SK-N-SH (cell line): ENCODE results near the gene GPR87. TPM values are rescaled to one million over a fixed set of nuclear protein-coding genes. Genes with fewer than 3 reads are reported as not detected.

Experiments used
- CTCF ChIA-PET: fragments of 300-600, 350-600 bp; formaldehyde crosslinking; extraction: SDS; loops from one replicate; lab custom pipeline; 2021; lab: Yijun Ruan, JAX
- POLR2A ChIA-PET: fragments of 350-600 bp; sonication (Branson Sonifier 250); formaldehyde crosslinking; extraction: SDS; loops from one replicate; lab custom pipeline; 2020; ENCODE audit warnings: antibody characterized with exemption, inconsistent platforms; lab: Yijun Ruan, JAX
- DNase-seq: peaks from one replicate; pipeline ENCODE4 v3.0.0; 2012
- H2AFZ ChIP-seq: fragments of 200-600 bp; sonication (generic); 2 replicates; pipeline ENCODE4 v1.8.1; 2016; ENCODE audit warnings: antibody characterized with exemption, mild to moderate bottlenecking, low read depth
- H3F3A ChIP-seq: fragments of 200-600 bp; sonication (generic); replicated peaks from 2 replicates; pipeline ENCODE3; 2016; ENCODE audit warnings: antibody characterized with exemption, mild to moderate bottlenecking; ENCODE audit not compliant: insufficient read depth
- H3K27ac ChIP-seq, 2 experiments: fragments of 200-500 bp in 1 of 2; fragments of 200-600 bp in 1 of 2; sonication (Bioruptor generic) in 1 of 2; sonication (generic), shearing (Covaris generic) in 1 of 2; 2 replicates each; pipeline versions ENCODE4 v1.5.1 to v1.6.1; 2014 to 2016; ENCODE audit warnings: low read depth in 2 of 2, inconsistent platforms in 1 of 2, low read length in 1 of 2, mild to moderate bottlenecking in 1 of 2, mixed read lengths in 1 of 2
- H3K27me3 ChIP-seq: fragments of 200-600 bp; sonication (generic), shearing (Covaris generic); 2 replicates; pipeline ENCODE4 v1.6.1; 2016; ENCODE audit warnings: mixed run types; ENCODE audit not compliant: insufficient read depth
- H3K36me3 ChIP-seq, 2 experiments: fragments of 200-500 bp in 1 of 2; fragments of 200-600 bp in 1 of 2; sonication (Bioruptor generic) in 1 of 2; sonication (generic) in 1 of 2; replicated peaks in 1 of 2; 2 replicates each; pipeline versions ENCODE3 to v1.5.1; 2014 to 2016; ENCODE audit warnings: low read length in 1 of 2, mild to moderate bottlenecking in 1 of 2; ENCODE audit not compliant: insufficient read depth in 2 of 2, control insufficient read depth in 1 of 2
- H3K4me1 ChIP-seq, 2 experiments: fragments of 200-500 bp in 1 of 2; fragments of 200-600 bp in 1 of 2; sonication (Bioruptor generic) in 1 of 2; sonication (generic), shearing (Covaris generic) in 1 of 2; 2 replicates each; pipeline versions ENCODE4 v1.5.1 to v1.6.1; 2014 to 2016; ENCODE audit warnings: low read depth in 1 of 2, low read length in 1 of 2, mixed run types in 1 of 2; ENCODE audit not compliant: insufficient read depth in 2 of 2, control insufficient read depth in 1 of 2
- H3K4me2 ChIP-seq: fragments of 200-600 bp; sonication (generic), shearing (Covaris generic); 2 replicates; pipeline ENCODE4 v1.6.1; 2017; ENCODE audit warnings: mixed run types
- H3K4me3 ChIP-seq, 2 experiments: fragments of 200-500 bp in 1 of 2; fragments of 200-600 bp in 1 of 2; sonication (Bioruptor generic) in 1 of 2; sonication (generic), shearing (Covaris generic) in 1 of 2; 2 replicates each; pipeline versions ENCODE4 v1.5.1 to v1.8.1; 2014 to 2016; ENCODE audit warnings: low read depth in 2 of 2, inconsistent platforms in 1 of 2, low read length in 1 of 2, mild to moderate bottlenecking in 1 of 2, mixed read lengths in 1 of 2, moderate library complexity in 1 of 2
- H3K79me2 ChIP-seq: fragments of 200-600 bp; sonication (generic); 2 replicates; pipeline ENCODE4 v1.8.1; 2017; ENCODE audit warnings: mild to moderate bottlenecking; ENCODE audit not compliant: insufficient read depth
- H3K9ac ChIP-seq: fragments of 200-600 bp; sonication (generic); 2 replicates; pipeline ENCODE4 v1.6.1; 2017; ENCODE audit warnings: mixed run types
- H3K9me2 ChIP-seq: fragments of 200-600 bp; sonication (generic); 2 replicates; pipeline ENCODE4 v1.6.1; 2017; ENCODE audit warnings: mixed run types
- H3K9me3 ChIP-seq: fragments of 200-600 bp; sonication (generic); 2 replicates; pipeline ENCODE4 v1.6.1; 2017; ENCODE audit warnings: mixed run types, mild to moderate bottlenecking, moderate library complexity
- H4K20me1 ChIP-seq: fragments of 200-600 bp; sonication (generic); 2 replicates; pipeline ENCODE4 v1.6.1; 2017; ENCODE audit warnings: mild to moderate bottlenecking, mixed run types; ENCODE audit not compliant: insufficient read depth
- EZH2phosphoT487 ChIP-seq: fragments of 200-600 bp; sonication (generic); IDR thresholded peaks from 2 replicates; pipeline ENCODE4 v1.6.1; 2017; ENCODE audit warnings: low read depth, mixed run types, mild to moderate bottlenecking, antibody characterized with exemption, moderate library complexity, borderline replicate concordance
- FOSL2 ChIP-seq: IDR thresholded peaks from 2 replicates; pipeline ENCODE4 v1.4.0; 2012; ENCODE audit warnings: low read depth, mild to moderate bottlenecking, moderate library complexity, borderline replicate concordance
- FOXM1 ChIP-seq: IDR thresholded peaks from 2 replicates; pipeline ENCODE4 v1.4.0; 2012; ENCODE audit warnings: low read depth, mild to moderate bottlenecking
- GATA2 ChIP-seq: sonication (generic); formaldehyde crosslinking; IDR thresholded peaks from 2 replicates; pipeline ENCODE4 v1.5.0; 2020; ENCODE audit warnings: mild to moderate bottlenecking, missing genetic modification reagents
- MXI1 ChIP-seq: IDR thresholded peaks from 2 replicates; pipeline ENCODE4 v1.6.1; 2012; ENCODE audit warnings: mild to moderate bottlenecking, low read depth, low read length, improper control_type of control experiment
- NFIC ChIP-seq: IDR thresholded peaks from 2 replicates; pipeline ENCODE4 v1.4.0; 2012; ENCODE audit warnings: borderline replicate concordance
- POLR2AphosphoS5 ChIP-seq: IDR thresholded peaks from 2 replicates; pipeline ENCODE4 v1.6.1; 2012; ENCODE audit warnings: low read depth, low read length
- RAD21 ChIP-seq: IDR thresholded peaks from 2 replicates; pipeline ENCODE4 v1.6.1; 2012; ENCODE audit warnings: mild to moderate bottlenecking, low read length
- RCOR1 ChIP-seq: fragments of 150-350 bp; IDR thresholded peaks from 2 replicates; pipeline ENCODE4 v1.6.1; 2017; ENCODE audit warnings: antibody characterized with exemption, low read length
- RFX5 ChIP-seq: IDR thresholded peaks from 2 replicates; pipeline ENCODE4 v1.6.1; 2012; ENCODE audit warnings: mild to moderate bottlenecking, improper control_type of control experiment, low read length
- RXRA ChIP-seq: IDR thresholded peaks from 2 replicates; pipeline ENCODE4 v1.4.0; 2012; ENCODE audit warnings: low read depth, mild to moderate bottlenecking, borderline replicate concordance
- SMC3 ChIP-seq: IDR thresholded peaks from 2 replicates; pipeline ENCODE4 v1.6.1; 2012; ENCODE audit warnings: low read depth, low read length, improper control_type of control experiment
- TCF12 ChIP-seq: IDR thresholded peaks from 2 replicates; pipeline ENCODE4 v1.4.0; 2012
- YY1 ChIP-seq: IDR thresholded peaks from 2 replicates; pipeline ENCODE4 v1.4.0; 2012; ENCODE audit warnings: low read depth, mild to moderate bottlenecking
- whole genome bisulfite sequencing: methylation state at CpG from one replicate; pipeline ENCODE4 v1.1.6; 2017; ENCODE audit warnings: low lambda C conversion rate; 5-methylcytosine and 5-hydroxymethylcytosine counted together
- polyA plus RNA-seq, 3 experiments: library from polyadenylated mRNA; depleted of rRNA; stranded (reverse); fragments of >200 nt; gene quantifications; 2 replicates each; pipeline ENCODE4 v1.2.3, GENCODE V29; 2012
- TF ChIP-seq, protein P1 (sequence below): IDR thresholded peaks from 2 replicates; pipeline ENCODE4 v1.4.0; 2012; ENCODE audit warnings: low read depth, borderline replicate concordance
- TF ChIP-seq, protein P2 (sequence below): IDR thresholded peaks from 2 replicates; pipeline ENCODE4; 2012
- TF ChIP-seq, protein P3 (sequence below): fragments of 200-600 bp; sonication (generic); IDR thresholded peaks from 2 replicates; pipeline ENCODE4 v1.6.1; 2017; ENCODE audit warnings: antibody characterized with exemption, mild to moderate bottlenecking, moderate library complexity

Gene GPR87
- polyA plus RNA-seq, 1 of the 3 experiments (the other 2 are of a cell fraction) = 2.3 TPM

DNA sequence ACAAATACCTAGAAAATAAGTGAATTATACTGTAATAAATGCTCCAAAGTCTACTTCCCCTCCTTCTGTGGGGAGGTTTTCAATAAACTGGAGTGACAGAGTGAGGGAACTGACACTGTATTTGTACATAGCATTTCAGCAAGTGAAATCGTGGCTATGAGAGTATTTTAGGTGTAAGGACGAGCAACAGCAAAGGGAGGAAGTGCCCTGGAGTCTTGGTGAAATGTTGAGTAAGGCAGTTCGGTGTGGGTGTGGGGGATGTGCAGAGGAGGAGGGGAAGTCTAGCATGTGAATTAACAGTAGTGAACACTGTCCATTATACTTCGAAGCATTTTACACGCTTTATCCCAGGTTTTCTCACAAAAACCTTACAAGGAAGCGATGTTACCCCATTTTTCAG, 30.8 kb upstream of the GPR87 start:
- H3K4me3 ChIP-seq = no peak overlapping the region
- H3K4me1 ChIP-seq = peaks cover 0 to 2% of the 10 kb centered on the region in 2 experiments; a peak in 1 of 4 replicates
- no peaks in the 10 kb centered on the region for H3F3A ChIP-seq
- DNase-seq = no peak
- no peaks in the 10 kb centered on the region for H3K79me2 ChIP-seq
- no peak overlapping the region for H3K4me2 ChIP-seq
- ChIA-PET CTCF (no interaction called here), POLR2A (no interaction called here)
- H4K20me1 ChIP-seq = no peaks in the 10 kb centered on the region
- no peaks in the 10 kb centered on the region for H3K36me3 ChIP-seq
- H3K9me2 ChIP-seq = no peaks in the 10 kb centered on the region
- WGBS = 55% methylated on average over 6 of the region's 6 CpGs
- H3K9ac ChIP-seq = no peak overlapping the region
- no peak for TF ChIP-seq RFX5
- no peak for TF ChIP-seq RCOR1
- TF ChIP-seq EZH2phosphoT487 = no peak
- TF ChIP-seq GATA2 (CRISPR knock-in tag) = no peak
- no peak for TF ChIP-seq NFIC
- no peak for TF ChIP-seq MXI1
- no peak for TF ChIP-seq SMC3
- no peak for TF ChIP-seq YY1
- TF ChIP-seq FOXM1 = no peak
- no peak for TF ChIP-seq POLR2AphosphoS5
- TF ChIP-seq RXRA = no peak
- TF ChIP-seq, protein P1, sequence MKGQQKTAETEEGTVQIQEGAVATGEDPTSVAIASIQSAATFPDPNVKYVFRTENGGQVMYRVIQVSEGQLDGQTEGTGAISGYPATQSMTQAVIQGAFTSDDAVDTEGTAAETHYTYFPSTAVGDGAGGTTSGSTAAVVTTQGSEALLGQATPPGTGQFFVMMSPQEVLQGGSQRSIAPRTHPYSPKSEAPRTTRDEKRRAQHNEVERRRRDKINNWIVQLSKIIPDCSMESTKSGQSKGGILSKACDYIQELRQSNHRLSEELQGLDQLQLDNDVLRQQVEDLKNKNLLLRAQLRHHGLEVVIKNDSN = no peak
- no peak for TF ChIP-seq FOSL2
- TF ChIP-seq, protein P2, sequence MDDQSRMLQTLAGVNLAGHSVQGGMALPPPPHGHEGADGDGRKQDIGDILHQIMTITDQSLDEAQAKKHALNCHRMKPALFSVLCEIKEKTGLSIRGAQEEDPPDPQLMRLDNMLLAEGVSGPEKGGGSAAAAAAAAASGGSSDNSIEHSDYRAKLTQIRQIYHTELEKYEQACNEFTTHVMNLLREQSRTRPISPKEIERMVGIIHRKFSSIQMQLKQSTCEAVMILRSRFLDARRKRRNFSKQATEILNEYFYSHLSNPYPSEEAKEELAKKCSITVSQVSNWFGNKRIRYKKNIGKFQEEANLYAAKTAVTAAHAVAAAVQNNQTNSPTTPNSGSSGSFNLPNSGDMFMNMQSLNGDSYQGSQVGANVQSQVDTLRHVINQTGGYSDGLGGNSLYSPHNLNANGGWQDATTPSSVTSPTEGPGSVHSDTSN = no peak
- TF ChIP-seq TCF12 = no peak
- TF ChIP-seq RAD21 = no peak
- TF ChIP-seq, protein P3, sequence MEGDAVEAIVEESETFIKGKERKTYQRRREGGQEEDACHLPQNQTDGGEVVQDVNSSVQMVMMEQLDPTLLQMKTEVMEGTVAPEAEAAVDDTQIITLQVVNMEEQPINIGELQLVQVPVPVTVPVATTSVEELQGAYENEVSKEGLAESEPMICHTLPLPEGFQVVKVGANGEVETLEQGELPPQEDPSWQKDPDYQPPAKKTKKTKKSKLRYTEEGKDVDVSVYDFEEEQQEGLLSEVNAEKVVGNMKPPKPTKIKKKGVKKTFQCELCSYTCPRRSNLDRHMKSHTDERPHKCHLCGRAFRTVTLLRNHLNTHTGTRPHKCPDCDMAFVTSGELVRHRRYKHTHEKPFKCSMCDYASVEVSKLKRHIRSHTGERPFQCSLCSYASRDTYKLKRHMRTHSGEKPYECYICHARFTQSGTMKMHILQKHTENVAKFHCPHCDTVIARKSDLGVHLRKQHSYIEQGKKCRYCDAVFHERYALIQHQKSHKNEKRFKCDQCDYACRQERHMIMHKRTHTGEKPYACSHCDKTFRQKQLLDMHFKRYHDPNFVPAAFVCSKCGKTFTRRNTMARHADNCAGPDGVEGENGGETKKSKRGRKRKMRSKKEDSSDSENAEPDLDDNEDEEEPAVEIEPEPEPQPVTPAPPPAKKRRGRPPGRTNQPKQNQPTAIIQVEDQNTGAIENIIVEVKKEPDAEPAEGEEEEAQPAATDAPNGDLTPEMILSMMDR = no peak
- no peaks in the 10 kb centered on the region for H3K9me3 ChIP-seq
- no peak overlapping the region for H3K27ac ChIP-seq
- peaks cover 14% of the 10 kb centered on the region; the same call in 1 of the 2 replicates for H3K27me3 ChIP-seq
- H2AFZ ChIP-seq = no peak overlapping the region
